Activated CD8-positive, alpha-beta memory T cell treated with anti-CD3 and anti-CD28 coated beads for 4 hours (primary cell): ENCODE results near the gene ZC2HC1B.
"Not testable (repeated sequence)": the region's sequence is repeated elsewhere in the genome, so short reads cannot be mapped to it uniquely, and the experiment has no call there.

ENCODE experiments used
- DNase-seq, 2 donors: peaks; one replicate each; pipeline ENCODE4 v3.0.0-alpha.2; 2020; ENCODE audit warnings: low read depth in 2 of 2

Gene ZC2HC1B

DNA sequence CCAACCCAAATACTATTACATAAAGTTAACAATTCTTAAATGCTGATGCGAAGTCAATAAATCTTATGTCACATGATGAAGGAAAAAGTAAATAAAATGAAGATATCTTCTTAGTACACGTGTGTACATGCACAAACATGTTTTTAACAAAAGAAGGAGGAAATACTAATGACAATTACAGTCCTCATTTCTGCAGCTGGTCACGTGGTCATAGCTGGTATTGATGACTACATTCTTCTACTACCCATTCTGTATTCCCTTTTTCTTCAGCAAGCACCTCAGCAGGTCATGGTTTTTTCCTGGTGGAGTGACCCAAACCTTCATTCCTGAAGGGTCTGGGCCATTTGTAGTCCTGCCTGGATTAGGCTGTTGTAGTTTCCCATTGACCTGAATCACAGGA is 4.5 kb downstream of the ZC2HC1B start:
- DNase-seq: not testable (repeated sequence)

DNA sequence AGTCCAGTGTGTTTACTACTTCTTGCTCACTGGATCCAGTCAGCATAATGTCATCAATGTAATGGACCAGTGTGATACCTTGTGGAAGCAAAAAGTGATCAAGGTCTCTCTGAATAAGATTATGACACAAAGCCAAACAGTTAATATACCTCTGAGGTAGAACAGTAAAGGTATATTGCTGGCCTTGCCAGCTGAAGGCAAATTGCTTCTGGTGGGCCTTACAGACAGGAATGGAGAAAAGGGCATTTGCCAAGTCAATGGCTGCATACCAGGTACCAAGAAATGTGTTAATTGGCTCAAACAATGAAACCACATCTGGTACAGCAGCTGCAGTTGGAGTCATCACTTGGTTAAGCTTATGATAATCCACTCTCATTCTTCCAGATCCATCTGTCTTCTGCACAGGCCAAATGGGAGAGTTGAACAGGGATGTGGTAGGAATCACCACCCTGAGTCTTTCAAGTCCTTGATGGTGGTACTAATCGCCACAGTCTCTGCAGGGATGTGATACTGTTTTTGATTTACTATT is 7.0 kb downstream of the ZC2HC1B start:
- not testable (repeated sequence) for DNase-seq

DNA sequence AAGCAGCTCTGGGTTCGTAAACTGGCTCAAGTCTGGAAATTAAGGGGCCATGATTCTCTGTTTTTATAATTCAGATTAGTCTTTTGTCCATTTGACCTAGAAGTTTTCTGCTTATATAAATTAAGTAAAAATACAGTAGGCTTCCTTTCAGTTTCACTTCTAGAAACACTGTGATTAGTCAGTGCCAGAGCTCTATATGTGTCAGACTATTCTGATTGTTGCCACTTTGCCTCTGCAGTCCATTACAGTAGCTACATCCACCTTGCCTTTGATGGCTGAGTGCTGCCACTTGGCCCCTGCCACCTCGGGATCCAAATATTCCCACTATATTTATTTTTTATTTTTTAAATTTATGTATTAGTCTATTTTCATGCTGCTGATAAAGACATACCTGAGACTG is 7.9 kb downstream of the ZC2HC1B start:
- no peak for DNase-seq

DNA sequence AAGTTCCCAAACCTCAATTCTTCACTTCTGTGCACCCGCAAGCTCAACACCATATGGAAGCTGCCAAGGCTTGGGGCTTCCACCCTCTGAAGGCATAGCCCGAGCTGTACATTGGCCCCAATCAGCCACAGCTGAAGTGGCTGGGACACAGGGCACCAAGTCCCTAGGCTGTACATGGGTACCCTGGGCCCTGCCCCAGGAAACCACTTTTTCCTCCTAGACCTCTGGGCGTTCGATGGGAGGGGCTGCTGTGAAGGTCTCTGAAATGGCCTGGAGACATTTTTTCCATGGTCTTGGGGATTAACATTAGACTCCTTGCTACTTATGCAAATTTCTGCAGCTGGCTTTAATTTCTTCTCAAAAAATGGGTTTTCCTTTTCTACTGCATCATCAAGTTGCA is 9.3 kb downstream of the ZC2HC1B start:
- not testable (repeated sequence) for DNase-seq

DNA sequence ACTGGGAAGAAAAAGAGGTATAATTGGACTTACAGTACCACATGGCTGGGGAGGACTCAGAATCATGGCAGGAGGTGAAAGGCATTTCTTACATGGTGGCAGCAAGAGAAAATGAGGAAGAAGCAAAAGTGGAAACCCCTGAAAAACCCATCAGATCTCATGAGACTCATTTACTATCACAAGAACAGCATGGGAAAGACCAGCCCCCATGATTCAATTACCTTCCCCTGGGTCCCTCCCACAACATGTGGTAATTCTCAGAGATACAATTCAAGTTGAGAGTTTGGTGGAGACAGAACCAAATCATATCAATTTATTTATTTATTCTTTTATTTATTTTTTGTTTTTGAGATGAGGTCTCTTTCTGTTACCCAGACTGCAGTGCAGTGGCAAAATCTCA is 10.2 kb downstream of the ZC2HC1B start:
- DNase-seq: not testable (repeated sequence)

DNA sequence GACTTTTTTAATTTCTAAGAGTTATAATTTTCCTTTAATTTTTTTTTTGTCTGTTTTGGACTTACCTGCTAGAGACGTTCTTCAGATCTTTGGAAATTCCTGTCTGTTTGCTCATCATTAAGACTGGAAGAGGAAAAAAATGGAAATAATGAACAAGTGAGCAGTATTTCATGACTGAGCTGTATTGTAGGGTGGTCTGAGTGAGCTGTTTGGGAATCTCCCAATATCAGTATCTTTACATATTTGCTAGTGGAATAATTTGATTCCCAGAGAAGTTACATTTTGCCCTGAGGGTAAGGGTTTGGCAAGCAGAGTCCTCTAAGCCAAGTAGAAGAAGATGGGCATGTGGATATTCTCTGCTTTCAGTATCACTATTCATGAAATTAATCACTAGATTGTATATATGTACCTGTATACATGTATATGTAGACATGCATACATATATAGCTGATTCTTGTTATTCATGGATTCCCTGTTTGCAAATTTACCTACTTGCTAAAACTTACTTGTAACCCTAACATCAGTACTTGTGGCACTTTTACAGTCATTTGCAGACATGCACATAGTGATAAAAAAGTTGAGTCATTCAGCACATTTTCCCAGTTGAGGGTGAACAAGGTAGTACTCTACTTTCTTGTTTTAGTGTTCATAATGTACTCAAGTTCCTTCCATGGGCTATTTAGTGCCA is 13.5 kb downstream of the ZC2HC1B start:
- DNase-seq: no peak

DNA sequence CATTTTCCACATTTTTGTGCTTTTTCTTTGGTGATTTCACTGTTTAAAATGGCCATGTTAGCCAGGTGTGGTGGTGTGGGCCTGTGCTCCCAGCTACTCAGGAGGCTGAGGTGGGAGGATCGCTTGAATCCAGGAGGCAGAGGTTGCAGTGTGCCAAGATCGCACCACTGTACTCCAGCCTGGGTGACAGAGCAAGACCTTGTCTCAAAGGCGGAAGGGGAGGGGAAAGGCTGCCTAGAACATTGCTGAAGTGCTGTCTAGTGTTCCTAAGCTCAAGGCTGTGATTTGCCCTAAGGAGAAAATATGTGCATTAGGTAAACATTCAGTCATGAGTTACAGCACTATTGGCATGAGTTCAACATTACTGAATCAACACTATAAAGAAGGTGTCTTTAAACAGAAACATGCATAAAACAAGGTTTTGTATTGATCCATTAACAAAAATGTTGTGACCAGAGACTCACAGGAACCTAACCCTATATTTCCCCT is 14.0 kb downstream of the ZC2HC1B start:
- no peak for DNase-seq

DNA sequence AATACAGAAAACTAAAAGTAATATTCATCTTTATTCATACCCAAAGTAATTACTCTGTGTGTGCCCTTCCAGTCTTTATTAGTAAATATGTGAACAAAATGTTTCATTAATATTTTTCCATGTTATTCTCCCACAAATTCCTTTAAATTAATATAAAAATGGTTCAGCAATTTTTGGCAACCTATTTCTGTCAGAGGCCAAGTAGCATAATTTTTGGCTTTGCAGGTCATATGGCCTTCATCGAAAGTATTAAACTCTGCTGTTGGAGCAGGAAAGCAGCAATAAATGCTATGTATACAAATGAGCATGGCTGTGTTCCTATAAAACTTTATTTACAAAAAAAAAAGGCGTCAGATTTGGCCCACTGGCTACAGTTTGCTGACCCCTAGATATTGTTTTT is 16.1 kb downstream of the ZC2HC1B start:
- DNase-seq: no peak

DNA sequence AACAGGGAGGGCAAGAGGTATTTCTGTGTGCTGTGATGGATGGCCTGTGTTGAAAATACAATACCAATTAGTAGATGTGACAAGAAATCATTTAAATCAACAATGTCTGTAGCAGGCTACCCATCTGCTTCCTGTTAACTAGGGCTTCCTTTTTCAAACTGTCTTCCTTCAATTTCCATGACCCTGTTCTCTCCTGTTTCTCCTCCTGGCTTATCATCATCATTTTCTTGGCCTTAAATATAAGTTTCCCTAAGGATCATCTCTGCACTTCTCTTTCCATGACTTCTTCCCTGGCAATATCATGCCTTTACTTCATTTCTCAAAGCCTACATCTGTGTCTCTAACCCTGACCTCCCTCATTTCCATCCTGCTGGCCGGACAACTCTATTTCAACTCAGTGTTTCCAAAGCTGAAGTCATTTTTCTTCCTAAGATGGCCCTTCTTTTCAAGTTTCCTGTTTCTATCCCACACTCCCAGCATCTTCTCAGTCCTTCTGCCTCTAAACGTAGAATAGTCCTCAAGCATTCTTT is 18.2 kb downstream of the ZC2HC1B start:
- DNase-seq: no peak

DNA sequence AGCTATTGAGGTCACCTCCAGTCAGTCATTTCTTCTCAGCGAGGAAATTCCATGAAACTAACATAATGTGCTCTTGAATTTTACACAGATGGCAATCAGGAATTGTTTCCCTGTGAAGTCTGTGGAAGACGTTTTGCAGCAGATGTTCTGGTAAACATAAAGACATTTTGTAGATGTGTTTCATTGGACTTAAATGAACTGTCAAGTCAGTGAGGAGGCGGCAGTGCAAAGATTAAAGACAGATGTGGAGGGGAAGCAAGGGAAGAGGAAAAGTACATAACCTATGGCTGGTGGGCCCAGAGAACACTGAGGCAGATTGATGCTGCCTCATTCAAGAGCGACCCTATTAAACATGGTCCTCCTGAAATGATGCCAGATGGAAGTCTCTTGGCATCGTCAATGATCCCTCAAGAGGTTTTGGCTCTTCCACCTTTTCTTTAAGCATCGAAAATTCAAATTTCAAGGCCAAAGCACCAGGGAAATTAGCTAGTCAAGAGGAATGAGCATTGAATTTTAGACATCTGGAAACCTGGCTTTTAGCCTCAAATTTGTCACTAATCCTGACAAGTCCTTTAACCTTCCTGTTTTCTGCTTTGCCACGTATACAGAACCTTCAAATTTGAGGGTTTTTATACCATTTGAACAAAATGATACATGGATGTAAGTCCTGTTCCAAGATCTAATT is 20.1 kb downstream of the ZC2HC1B start:
- no peak for DNase-seq

DNA sequence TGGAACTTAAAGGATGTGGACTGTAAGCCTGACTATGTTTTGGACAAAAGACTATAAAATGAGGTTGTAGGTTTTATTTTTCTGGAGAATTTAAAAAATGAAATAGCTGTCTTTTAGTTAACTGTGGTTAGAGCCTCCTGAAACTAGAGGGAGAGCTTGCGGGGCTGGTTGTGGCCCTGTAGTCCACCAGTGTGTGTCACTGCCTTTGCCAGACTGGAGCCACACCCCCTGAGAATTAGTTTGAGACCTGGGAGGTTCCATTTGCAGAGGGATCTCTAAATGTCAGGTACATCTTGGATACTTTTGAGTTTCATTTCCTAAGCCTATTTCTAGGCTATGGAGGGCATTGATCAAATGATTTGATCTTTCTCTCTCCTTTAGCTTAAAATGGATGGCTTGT is 20.8 kb downstream of the ZC2HC1B start:
- no peak for DNase-seq

DNA sequence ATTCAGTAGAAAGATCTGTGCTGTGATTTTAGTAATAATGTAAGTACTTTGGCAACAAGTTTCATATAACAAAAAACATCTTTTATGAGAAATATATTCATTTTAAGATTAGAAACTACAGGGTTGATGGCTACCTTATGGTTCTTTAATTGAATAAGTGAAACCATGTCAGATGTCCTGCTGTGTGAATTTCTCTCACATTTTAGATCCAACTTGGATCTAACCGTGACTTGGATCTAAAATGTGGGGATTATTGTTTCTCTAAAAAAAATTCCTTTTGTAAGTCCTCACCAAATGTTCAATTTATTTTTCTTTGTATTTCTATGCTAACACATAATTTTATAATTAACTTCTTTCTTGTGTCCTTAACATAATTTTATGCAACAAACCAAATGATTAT is 30.4 kb downstream of the ZC2HC1B start:
- no peak for DNase-seq

DNA sequence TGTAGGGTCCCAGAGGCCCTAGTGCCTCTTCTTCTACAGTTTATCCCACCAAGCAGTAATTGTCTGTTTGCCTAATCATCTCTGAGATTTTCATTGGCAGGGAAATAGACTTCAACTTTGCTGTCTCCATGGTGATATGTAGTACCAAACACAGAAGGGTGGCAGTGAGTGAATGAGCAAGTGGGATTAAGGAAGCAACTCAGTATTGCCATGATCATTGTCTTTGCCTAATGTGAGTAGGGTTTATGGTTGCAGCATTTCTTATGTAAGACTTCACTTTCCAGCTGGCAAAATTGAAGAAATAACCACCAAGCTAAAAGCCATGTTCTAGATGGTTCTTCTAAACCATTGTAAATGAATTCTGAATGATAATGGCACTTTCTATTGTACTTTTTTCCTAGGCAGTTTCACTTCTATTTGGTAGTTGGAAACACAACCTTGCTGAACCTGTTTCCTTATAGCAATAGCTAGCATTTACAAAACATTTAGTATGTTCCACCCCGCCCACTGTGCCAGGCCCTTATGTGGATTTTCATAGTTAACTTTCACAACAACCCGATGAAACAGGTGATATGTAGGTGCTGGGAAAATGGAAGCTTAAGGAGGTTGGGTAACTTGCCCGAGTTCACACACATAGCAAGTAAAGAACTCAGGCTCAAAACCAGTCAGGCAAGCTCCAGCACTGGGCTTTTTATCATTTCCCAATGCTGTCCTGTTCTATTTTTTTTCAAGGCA is 32.0 kb downstream of the ZC2HC1B start:
- DNase-seq: no peak

DNA sequence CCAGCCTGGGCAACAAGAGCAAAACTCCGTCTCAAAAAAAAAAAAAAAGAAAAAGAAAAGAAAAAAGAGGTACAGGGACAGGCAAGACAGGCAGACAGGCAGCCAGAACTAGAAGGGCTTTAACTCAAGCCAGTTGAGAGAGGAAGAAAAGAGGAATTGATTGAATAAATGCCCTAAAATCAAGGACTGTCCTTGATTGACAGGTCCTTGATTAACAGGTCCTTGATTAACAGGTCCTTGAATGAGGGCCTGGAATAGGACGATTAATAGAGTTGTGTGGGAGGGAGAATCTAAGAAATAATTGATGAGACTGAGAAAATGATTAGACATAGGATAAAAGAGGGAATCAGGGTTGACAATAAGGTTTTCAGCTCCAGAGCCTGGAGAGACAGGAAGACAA is 36.1 kb downstream of the ZC2HC1B start:
- no peak for DNase-seq

DNA sequence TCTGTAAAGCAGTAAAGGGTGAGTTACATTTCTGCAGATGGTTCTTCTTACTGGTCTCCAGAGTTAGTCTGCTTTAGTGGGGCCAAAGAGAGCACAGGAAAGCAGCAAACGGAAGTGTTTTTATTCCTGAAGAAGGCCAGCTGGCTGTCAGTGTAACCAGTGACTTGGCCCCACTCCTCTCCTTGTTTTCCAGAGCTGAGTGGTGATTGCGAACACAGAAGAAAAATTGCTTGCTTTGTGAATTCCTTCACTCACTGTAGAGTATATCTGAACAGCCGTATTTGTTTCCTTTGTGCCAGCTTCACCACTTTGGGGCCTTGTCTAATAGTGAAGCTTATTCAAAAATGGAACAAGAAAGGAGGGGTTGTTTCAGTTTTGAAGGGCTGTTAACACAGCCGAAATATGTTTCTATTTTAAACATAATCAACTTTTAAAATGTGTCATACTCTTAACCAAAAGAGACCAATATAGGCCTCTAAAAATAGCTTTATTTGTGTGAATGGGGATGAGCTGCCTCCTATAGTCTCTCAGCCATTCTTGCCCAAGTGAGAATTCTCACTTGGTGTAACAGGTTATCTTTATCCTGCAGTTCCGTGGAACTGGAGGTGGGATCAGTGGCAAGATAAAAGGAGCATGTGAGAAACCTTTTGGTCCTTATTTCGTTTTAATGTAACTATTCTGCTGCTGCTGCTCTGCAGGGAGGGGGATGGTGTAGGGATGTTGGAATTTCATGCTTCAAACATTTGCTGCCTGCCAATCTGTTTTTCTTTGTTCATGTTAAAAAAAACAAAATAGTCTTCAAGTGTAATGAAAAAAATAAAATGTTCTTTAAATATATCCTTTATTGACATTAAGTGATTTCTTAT is 37.8 kb downstream of the ZC2HC1B start:
- no peak for DNase-seq

DNA sequence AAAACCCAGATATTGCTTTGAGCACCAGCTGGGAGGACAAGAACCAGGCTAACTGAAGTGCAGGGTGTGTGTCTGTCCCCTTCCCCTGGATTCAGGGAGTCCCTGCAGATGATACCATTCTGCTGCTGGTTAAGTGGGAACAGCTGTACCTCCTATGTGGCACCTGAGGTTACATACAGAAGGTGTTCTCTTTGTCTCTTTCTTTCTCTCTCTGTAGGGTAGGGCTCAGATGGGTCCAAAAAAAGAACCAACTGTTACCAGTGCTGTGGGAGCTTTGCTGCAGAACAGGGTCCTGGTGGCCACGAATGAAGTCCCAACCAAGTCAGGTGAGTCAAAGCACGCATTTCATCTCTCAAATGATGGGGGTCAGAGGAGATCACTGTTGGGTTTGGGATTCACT is 38.6 kb downstream of the ZC2HC1B start:
- no peak for DNase-seq

DNA sequence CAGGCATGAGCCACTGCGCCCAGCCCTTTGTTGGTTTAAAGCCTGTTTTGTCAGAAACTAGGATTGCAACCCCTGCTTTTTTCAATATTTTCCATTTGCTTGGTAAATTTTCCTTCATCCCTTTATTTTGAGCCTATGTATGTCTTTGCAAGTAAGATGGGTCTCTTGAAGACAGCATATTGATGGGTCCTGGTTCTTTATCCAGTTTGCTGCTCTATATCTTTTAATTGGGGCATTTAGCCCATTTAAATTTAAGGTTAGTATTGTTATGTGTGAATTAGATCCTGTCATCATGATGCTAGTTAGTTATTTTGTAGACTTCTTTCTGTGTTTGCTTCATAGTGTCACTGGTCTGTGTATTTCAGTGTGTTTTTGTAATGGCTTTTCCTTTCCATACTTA is 46.8 kb downstream of the ZC2HC1B start:
- DNase-seq: no peak

DNA sequence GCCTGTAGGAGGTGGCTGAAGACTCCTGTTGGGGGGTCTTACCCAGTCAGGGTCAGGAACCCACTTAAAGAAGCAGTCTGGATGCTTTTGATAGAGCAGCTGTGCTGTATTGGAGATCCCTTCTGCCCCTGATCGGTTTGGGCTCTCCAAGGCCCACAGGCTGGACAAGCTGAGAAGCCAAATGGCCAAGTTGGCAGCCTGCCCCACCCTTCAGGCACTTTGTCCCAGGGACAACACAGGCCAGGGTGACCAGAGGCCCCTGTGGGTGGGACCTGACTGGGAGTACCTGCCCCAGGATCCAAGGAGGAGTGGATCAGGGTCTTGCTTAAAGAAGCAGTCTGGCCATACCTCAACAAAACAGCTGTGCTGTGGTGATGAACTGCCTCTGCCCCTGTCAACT is 48.4 kb downstream of the ZC2HC1B start:
- DNase-seq: no peak

DNA sequence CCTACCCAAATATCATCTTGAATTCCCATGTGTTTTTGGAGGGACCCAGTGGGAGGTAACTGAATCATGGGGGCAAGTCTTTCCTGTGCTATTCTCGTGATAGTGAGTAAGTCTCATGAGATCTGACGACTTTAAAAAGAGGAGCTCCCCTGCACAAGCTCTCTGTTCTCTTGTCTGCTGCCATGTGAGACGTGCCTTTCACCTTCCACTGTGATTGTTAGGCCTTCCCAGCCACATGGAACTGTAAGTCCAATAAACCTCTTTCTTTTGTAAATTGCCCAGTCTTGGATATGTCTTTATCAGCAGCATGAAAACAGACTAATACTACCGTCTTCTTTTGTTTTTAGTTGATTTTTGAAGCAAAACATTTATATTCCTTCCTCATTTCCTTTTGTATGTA is 52.8 kb downstream of the ZC2HC1B start:
- DNase-seq: not testable (repeated sequence)

DNA sequence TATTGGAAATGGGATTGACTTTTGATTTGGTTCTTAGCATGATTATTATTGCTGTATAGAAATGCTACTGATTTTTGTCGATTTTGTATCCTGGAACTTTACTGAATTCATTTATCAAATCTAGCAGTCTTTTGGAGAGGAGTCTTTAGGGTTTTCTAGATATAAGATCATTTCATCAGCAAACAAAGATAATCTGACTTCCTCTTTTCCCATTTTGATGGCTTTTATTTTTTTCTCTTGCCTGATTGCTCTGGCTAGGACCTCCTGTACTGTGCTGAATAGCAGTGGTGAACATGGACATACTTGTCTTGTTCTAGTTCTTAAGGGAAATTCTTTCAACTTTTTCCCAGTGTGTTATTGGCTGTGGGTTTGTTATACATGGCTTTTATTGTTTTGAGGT is 64.6 kb downstream of the ZC2HC1B start:
- DNase-seq: no peak

DNA sequence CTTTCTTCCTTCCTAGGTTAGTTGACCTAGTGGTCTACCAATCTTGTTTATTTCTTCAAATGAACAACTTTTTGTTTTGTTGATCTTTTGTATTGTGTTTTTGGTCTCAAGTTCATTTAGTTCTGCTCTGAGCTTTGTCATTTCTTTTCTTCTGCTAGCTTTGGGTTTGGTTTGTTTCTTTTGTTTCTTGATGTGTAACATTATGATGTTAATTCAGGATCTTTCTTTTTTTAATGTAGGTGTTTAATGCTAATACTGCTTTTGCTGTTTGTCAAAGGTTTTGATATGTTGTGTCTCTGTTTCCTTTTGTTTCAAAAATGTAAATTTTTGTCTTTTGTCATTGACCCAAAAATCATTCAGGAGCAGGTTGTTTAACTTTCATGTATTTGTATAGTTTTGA is 65.7 kb downstream of the ZC2HC1B start:
- DNase-seq: no peak
